Measurements from ENCODE around the gene THOC7. TPM values are rescaled to one million over a fixed set of nuclear protein-coding genes. Genes with fewer than 3 reads are reported as not detected.

Gene THOC7
- total and polyA plus RNA-seq, 2 of the 4 experiments (the other 2 are of a cell fraction), result 25.8 to 55.9 TPM

DNA sequence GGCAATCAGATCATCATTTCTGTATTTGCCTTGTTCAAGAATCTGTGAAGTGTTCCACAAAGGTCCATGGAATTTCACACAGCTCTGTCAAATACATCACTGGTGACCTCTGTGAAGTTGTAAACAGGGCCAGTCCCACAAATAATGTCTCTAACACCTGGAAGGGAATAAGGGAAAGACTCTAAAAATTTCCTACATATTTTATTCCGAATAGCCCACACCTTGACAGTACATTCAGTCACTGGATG lies 44.5 kb downstream of the THOC7 start, which contains the start of gene C3orf49:
TSS of gene C3orf49 (plus strand) at position 149 of the 248 bp plus-strand sequence. CDS start 173 bp downstream, outside the sequence.
- Histone ChIP-seq H3K9me3 (ENCODE audit: control insufficient read depth, insufficient read depth, low read length) (no peaks in the 10 kb centered on the region), H3K36me3 (ENCODE audit: control insufficient read depth, insufficient read depth, low read length) (no peaks in the 10 kb centered on the region), H3K27me3 (ENCODE audit: control insufficient read depth, insufficient read depth, low read length) (no peaks in the 10 kb centered on the region), H3K18ac (ENCODE audit: low read depth, low read length) (no peak within 1 kb of the TSS), H3K79me1 (ENCODE audit: low read depth in 1 of 2, low read length in 2 of 2) (no peaks in the 10 kb centered on the region), H4K91ac (ENCODE audit: insufficient read depth, low read depth, low read length) (no peak within 1 kb of the TSS), H3K9me1 (ENCODE audit: insufficient read depth, low read length) (peaks cover 3% of the 10 kb centered on the region; the same call in 1 of the 2 replicates), H3K14ac (replicated peaks; ENCODE audit: low read depth, low read length) (no peak within 1 kb of the TSS), H4K5ac (ENCODE audit: low read depth, low read length) (no peak within 1 kb of the TSS), H2AK9ac (replicated peaks; ENCODE audit: low read depth, low read length, poor library complexity) (no peak within 1 kb of the TSS), H2AK5ac (ENCODE audit: low read depth, low read length) (no peak within 1 kb of the TSS), H3K23ac (ENCODE audit: low read depth, low read length) (no peak within 1 kb of the TSS), H4K20me1 (ENCODE audit: insufficient read depth, low read length) (no peaks in the 10 kb centered on the region), H3K4ac (ENCODE audit: low read depth, low read length) (no peak within 1 kb of the TSS), H3K4me3 (ENCODE audit: insufficient read depth, low read depth, low read length) (no peak within 1 kb of the TSS), H3K4me1 (ENCODE audit: control insufficient read depth, insufficient read depth, low read length) (no peaks in the 10 kb centered on the region), H2BK120ac (ENCODE audit: low read depth, low read length) (no peak within 1 kb of the TSS), H2BK5ac (ENCODE audit: low read depth, low read length, poor library complexity, severe bottlenecking) (no peak within 1 kb of the TSS), H3K9ac (ENCODE audit: low read depth, low read length) (no peak within 1 kb of the TSS), H3K27ac (ENCODE audit: insufficient read depth, low read length) (no peak within 1 kb of the TSS), H2AFZ (replicated peaks; ENCODE audit: low read length, poor library complexity) (no peak within 1 kb of the TSS), H3K56ac (ENCODE audit: extremely low read depth, insufficient read depth, low read length) (no peak within 1 kb of the TSS), H2BK20ac (ENCODE audit: low read depth, low read length) (no peak within 1 kb of the TSS), H3K4me2 (ENCODE audit: low read depth, low read length) (no peak within 1 kb of the TSS), H4K8ac (ENCODE audit: low read depth in 2 of 2, low read length in 2 of 2) (no peak within 1 kb of the TSS), H2BK15ac (ENCODE audit: low read depth, low read length) (no peak within 1 kb of the TSS)
- BruUV-seq (replicated peaks), result no TSS peak
- intact Hi-C loops (cut with micrococcal nuclease), result no loop called here
- dilution Hi-C loops (cut with HindIII; ENCODE audit: low sequenced_read_pairs, unreplicated experiment), result no loop called here
- TF ChIP-seq POLR2A (IDR thresholded peaks at IDR 0.05; ENCODE audit: low read depth, low read length) (no peak), MXI1 (IDR thresholded peaks at IDR 0.05; ENCODE audit: borderline replicate concordance, low read depth, low read length) (no peak), NFE2L2 (IDR thresholded peaks at IDR 0.05; ENCODE audit: low read depth, low read length) (no peak), CEBPB (IDR thresholded peaks at IDR 0.05; ENCODE audit: low read depth, low read length) (no peak), ELK1 (IDR thresholded peaks at IDR 0.05; ENCODE audit: borderline replicate concordance, low read depth, low read length) (no peak), FOS (IDR thresholded peaks at IDR 0.05; ENCODE audit: low read depth, low read length) (no peak), RCOR1 (IDR thresholded peaks at IDR 0.05; ENCODE audit: insufficient replicate concordance, low read length) (no peak), RFX5 (IDR thresholded peaks at IDR 0.05; ENCODE audit: low read depth, low read length) (no peak), MAFK (IDR thresholded peaks at IDR 0.05; ENCODE audit: low read depth, low read length) (no peak), BHLHE40 (IDR thresholded peaks at IDR 0.05; ENCODE audit: low read depth, low read length) (no peak), RAD21 (IDR thresholded peaks at IDR 0.05; ENCODE audit: low read length) (no peak), CTCF (conservative IDR thresholded peaks at IDR 0.05; ENCODE audit: low read depth, low read length) (no peak), CHD1 (IDR thresholded peaks at IDR 0.05; ENCODE audit: low read depth, low read length) (no peak), SMC3 (IDR thresholded peaks at IDR 0.05; ENCODE audit: low read depth, low read length) (no peak), MAZ (IDR thresholded peaks at IDR 0.05; ENCODE audit: borderline replicate concordance, low read depth, low read length) (no peak)
- TF ChIP-seq, protein P1, sequence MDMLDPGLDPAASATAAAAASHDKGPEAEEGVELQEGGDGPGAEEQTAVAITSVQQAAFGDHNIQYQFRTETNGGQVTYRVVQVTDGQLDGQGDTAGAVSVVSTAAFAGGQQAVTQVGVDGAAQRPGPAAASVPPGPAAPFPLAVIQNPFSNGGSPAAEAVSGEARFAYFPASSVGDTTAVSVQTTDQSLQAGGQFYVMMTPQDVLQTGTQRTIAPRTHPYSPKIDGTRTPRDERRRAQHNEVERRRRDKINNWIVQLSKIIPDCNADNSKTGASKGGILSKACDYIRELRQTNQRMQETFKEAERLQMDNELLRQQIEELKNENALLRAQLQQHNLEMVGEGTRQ (IDR thresholded peaks at IDR 0.05; ENCODE audit: low read depth, low read length), result no peak
- POLR2A ChIA-PET (ENCODE audit: unreplicated experiment), result no interaction called here
- CTCF ChIA-PET, result interaction anchor here (0.9 to 5.7 kb wide), 4 partner anchors 27 to 468 kb away, joined by 3 to 52 read pairs (median 4); no protein-coding TSS in a partner anchor
- no peak for ATAC-seq (ENCODE audit: low read depth)
- WGBS, 2 experiments (ENCODE audit: extremely low coverage in 2 of 2, insufficient read length in 1 of 2), result no CpG with 5 or more reads among the region's 1 CpG
- in situ Hi-C loops (cut with MboI; ENCODE audit: low sequenced_read_pairs), result loop anchor here (5.0 to 25.0 kb wide), 2 partner anchors 467 to 1207 kb away; no protein-coding TSS in a partner anchor
- no peak for DNase-seq
